ENCODE results near the gene TWIST2. TPM values are rescaled to one million over a fixed set of nuclear protein-coding genes. Genes with fewer than 3 reads are reported as not detected.

TWIST2 gene
- polyA plus RNA-seq, 1 of the 3 experiments (the other 2 are of a cell fraction) = 19.5 TPM

GRCh38 chr2:238852206-238852869 is 4.5 kb downstream of the TWIST2 start:
- ChIA-PET POLR2A (no interaction called here), CTCF (interaction anchor here (1.0 to 1.3 kb wide), 2 partner anchors 67 to 329 kb away, joined by 3 to 4 read pairs; no protein-coding TSS in a partner anchor)
- Histone ChIP-seq H3K9me2 (no peaks in the 10 kb centered on the region), H3K27ac (ENCODE audit: low read depth in 2 of 2, low read length in 1 of 2) (no peak overlapping the region), H2AFZ (ENCODE audit: low read depth) (no peak overlapping the region), H3K4me2 (no peak overlapping the region), H3K4me3 (ENCODE audit: low read depth in 2 of 2, low read length in 1 of 2) (no peak overlapping the region), H3K79me2 (ENCODE audit: insufficient read depth) (peaks cover 11% of the 10 kb centered on the region), H4K20me1 (ENCODE audit: insufficient read depth) (no peaks in the 10 kb centered on the region), H3K4me1 (ENCODE audit: control insufficient read depth in 1 of 2, insufficient read depth in 2 of 2, low read depth in 1 of 2, low read length in 1 of 2) (no peaks in the 10 kb centered on the region; a peak in 1 of 4 replicates), H3K9ac (no peak overlapping the region), H3K9me3 (no peaks in the 10 kb centered on the region), H3K36me3 (replicated peaks in 1 of 2; ENCODE audit: control insufficient read depth in 1 of 2, insufficient read depth in 2 of 2, low read length in 1 of 2) (peaks cover 0 to 3% of the 10 kb centered on the region in 2 experiments), H3K27me3 (ENCODE audit: insufficient read depth) (no peaks in the 10 kb centered on the region), H3F3A (replicated peaks; ENCODE audit: insufficient read depth) (peaks cover 6% of the 10 kb centered on the region)
- DNase-seq = no peak
- 82% methylated on average over 9 of the region's 9 CpGs for WGBS (ENCODE audit: low lambda C conversion rate)
- TF ChIP-seq EZH2phosphoT487 (IDR thresholded peaks at IDR 0.05; ENCODE audit: borderline replicate concordance, low read depth) = no peak
- TF ChIP-seq ELF1 (IDR thresholded peaks at IDR 0.05) = no peak
- TF ChIP-seq RFX5 (IDR thresholded peaks at IDR 0.05; ENCODE audit: low read length) = no peak

GRCh38 chr2:238853218-238853617 is 5.3 kb downstream of the TWIST2 start:
- Histone ChIP-seq H2AFZ (ENCODE audit: low read depth) (no peak overlapping the region), H3K4me3 (ENCODE audit: low read depth in 2 of 2, low read length in 1 of 2) (no peak overlapping the region), H3K27ac (ENCODE audit: low read depth in 2 of 2, low read length in 1 of 2) (no peak overlapping the region), H3K79me2 (ENCODE audit: insufficient read depth) (peaks cover 11% of the 10 kb centered on the region), H3F3A (replicated peaks; ENCODE audit: insufficient read depth) (peaks cover 6% of the 10 kb centered on the region), H3K27me3 (ENCODE audit: insufficient read depth) (no peaks in the 10 kb centered on the region), H3K9me2 (no peaks in the 10 kb centered on the region), H4K20me1 (ENCODE audit: insufficient read depth) (no peaks in the 10 kb centered on the region), H3K9me3 (no peaks in the 10 kb centered on the region), H3K4me2 (no peak overlapping the region), H3K4me1 (ENCODE audit: control insufficient read depth in 1 of 2, insufficient read depth in 2 of 2, low read depth in 1 of 2, low read length in 1 of 2) (no peaks in the 10 kb centered on the region; a peak in 1 of 4 replicates), H3K36me3 (replicated peaks in 1 of 2; ENCODE audit: control insufficient read depth in 1 of 2, insufficient read depth in 2 of 2, low read length in 1 of 2) (peaks cover 0 to 3% of the 10 kb centered on the region in 2 experiments), H3K9ac (no peak overlapping the region)
- POLR2A ChIA-PET = no interaction called here
- WGBS (ENCODE audit: low lambda C conversion rate) = 93% methylated on average over 1 of the region's 1 CpG
- DNase-seq = no peak
- CTCF ChIA-PET = no interaction called here
- TF ChIP-seq TAF1 (IDR thresholded peaks at IDR 0.05; ENCODE audit: borderline replicate concordance, low read depth, low read length) = no peak
- no peak for TF ChIP-seq USF2 (IDR thresholded peaks at IDR 0.05; ENCODE audit: borderline replicate concordance, low read depth, low read length)
- TF ChIP-seq MEF2A (IDR thresholded peaks at IDR 0.05; ENCODE audit: borderline replicate concordance, low read depth) = no peak
- TF ChIP-seq NRF1 (IDR thresholded peaks at IDR 0.05; ENCODE audit: low read depth, low read length) = no peak
- TF ChIP-seq TEAD4 (IDR thresholded peaks at IDR 0.05; ENCODE audit: borderline replicate concordance, insufficient read depth) = no peak
- TF ChIP-seq USF1 (IDR thresholded peaks at IDR 0.05; ENCODE audit: borderline replicate concordance, low read depth) = no peak
- TF ChIP-seq RAD21 (IDR thresholded peaks at IDR 0.05; ENCODE audit: low read length) = no peak
- no peak for TF ChIP-seq YY1 (IDR thresholded peaks at IDR 0.05; ENCODE audit: low read depth)
- TF ChIP-seq PBX3 (IDR thresholded peaks at IDR 0.05) = no peak
- TF ChIP-seq FOXJ3 (CRISPR knock-in tag; IDR thresholded peaks at IDR 0.05) = no peak
- no peak for TF ChIP-seq FOSL2 (IDR thresholded peaks at IDR 0.05; ENCODE audit: borderline replicate concordance, low read depth)
- TF ChIP-seq RXRA (IDR thresholded peaks at IDR 0.05; ENCODE audit: borderline replicate concordance, low read depth) = no peak
- no peak for TF ChIP-seq CTCF (IDR thresholded peaks at IDR 0.05)
- TF ChIP-seq GABPA (IDR thresholded peaks at IDR 0.05; ENCODE audit: low read depth) = no peak
- TF ChIP-seq JUND (IDR thresholded peaks at IDR 0.05) = no peak
- TF ChIP-seq GATA2 (CRISPR knock-in tag; IDR thresholded peaks at IDR 0.05) = no peak
- TF ChIP-seq REST (IDR thresholded peaks at IDR 0.05; ENCODE audit: low read depth, low read length) = no peak
